GM23248 (cell line): ENCODE data around the gene PHOSPHO1.

Experiments
- EZH2 ChIP-seq: fragments of 200-600 bp; sonication (generic); IDR thresholded peaks from 2 replicates; pipeline ENCODE4 v1.6.1; 2018; ENCODE audit warnings: antibody characterized with exemption, mild to moderate bottlenecking; ENCODE audit not compliant: insufficient read depth, poor library complexity, severe bottlenecking
- EZH2phosphoT487 ChIP-seq: fragments of 200-600 bp; sonication (generic); IDR thresholded peaks from 2 replicates; pipeline ENCODE4 v1.6.1; 2018; ENCODE audit warnings: antibody characterized with exemption, moderate library complexity, mild to moderate bottlenecking, low read depth; ENCODE audit not compliant: insufficient read depth

DNA sequence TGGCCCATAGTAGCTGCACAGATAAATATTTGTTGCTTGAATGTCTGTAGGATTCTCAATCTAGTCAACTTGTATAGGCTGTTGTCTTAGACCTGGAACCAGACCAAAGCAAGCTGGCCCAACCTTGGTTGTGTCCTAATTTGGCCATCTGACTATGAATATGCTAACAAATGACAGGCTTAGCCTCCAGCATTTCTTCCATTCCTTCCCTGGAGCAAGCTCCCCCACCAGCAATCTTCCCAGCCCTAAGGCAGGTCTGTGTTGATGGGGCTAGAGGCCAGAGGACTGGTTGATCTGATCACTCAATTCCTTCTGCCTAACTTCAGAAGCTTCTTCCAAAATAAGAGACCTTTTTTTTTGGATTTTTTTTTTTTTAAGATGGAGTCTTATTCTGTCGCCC is 9.4 kb upstream of the PHOSPHO1 start:
- TF ChIP-seq EZH2 (no peak), EZH2phosphoT487 (no peak)
